HG03108 (cell line): ENCODE results near the gene CELF4.

Experiments
- ATAC-seq: cut with Tn5 transposase; IDR thresholded peaks from one replicate; pipeline ENCODE4 v1.9.1; 2021; ENCODE audit warnings: moderate library complexity; ENCODE audit not compliant: unreplicated experiment

Gene CELF4

DNA sequence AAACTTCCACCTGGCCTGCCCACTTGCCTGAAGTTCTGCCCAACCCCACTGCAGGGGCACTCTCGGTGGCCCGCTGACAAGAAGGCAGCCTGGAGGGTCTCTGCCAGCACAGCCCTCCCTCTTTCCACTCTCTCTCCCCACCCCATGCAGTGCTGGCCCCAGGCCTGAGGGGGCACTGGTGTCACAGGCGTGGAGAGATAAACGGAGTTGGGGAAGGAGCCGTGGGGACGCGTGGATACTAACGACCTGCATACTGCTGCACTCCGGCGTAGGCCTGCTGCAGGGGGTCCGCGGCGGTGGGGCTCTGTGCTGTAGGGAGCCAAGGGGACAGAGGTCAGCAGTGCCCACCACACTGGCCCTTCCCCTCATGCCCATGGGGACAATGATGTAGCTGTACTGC lies 299.3 kb downstream of the CELF4 start:
- ATAC-seq: no peak

DNA sequence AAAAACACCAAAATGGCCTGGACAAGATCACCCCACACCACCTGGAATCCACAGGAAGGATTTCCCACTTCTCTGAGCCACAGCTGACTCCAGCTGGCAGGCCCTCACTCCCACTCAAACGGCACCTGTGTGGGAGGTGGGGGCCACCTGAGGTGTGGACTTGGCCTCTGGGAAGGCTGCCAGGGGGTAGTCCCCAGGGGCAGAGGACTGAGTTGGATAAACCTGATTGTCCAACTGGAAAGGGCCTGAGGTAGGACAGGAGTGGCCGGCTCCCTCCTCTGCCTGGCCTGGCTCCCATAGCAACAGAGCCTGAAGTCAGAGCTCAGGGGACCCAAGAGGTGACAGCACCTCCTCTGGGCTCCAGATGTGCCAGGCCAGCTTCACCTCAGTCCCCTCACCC lies 300.2 kb downstream of the CELF4 start:
- no peak for ATAC-seq

DNA sequence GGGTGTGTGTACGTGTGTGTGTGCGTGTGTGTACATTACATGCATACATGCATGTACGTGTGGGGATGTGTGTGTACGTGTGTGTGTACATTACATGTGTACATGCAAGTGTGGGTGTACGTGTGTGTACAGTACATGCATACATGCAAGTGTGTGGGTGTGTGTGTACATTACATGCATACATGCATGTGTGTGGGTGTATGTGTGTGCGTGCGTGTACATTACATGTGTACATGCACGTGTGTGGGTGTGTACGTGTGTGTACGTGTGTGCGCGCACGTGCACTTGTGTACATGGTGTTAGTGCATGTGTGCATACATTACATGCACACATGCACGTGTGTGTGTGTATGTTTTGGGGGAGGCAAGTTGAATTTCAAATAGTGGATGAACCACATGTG lies 300.6 kb downstream of the CELF4 start:
- no peak for ATAC-seq

DNA sequence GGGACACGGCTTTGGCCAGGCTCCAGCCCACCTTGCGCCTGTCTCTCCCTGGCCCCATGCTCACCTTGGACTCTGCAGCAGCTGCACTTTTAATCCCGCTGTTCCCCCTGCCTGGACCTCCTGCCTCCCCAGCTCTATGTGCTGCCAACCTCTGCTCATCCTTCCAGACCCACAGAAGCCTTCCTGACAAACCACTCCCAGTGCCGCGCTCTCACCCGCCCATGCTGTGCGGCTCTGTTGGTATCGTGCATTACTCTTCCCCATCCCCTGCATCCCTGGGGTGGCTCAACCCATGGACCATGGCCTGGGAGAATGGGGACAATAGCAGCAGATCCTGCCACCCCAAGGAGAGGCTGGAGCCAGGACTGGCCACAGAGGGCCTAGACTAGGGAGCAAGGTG lies 303.6 kb downstream of the CELF4 start:
- ATAC-seq: no peak

DNA sequence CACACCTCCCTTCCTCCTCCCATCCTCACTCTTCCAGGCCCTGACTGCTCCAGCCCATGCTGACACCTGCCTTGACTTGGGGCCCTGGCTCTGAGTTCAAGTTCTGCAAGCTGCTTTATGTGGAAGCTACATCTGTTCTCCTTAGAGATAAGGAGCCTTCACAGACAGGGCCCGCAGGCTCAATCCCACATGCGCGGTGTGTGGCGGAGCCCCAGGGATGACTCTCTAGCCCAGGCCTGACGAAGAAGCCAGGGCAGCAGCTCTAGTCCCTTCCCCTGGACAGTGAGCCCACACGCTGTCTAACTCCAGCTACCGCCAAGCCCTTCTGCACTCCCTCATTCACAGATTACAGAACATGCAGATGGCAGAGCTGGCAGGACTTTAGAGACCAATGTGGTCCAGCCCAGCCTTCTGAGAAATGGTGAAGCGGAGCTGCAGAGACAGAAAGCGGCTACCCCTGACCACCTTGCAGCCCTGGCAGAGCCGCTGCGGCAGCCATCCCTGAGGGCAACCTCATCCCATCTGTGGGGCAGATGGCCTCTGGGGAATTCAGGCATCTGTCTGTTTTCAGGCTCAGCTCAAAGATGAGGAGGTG lies 304.3 kb downstream of the CELF4 start:
- ATAC-seq: no peak

DNA sequence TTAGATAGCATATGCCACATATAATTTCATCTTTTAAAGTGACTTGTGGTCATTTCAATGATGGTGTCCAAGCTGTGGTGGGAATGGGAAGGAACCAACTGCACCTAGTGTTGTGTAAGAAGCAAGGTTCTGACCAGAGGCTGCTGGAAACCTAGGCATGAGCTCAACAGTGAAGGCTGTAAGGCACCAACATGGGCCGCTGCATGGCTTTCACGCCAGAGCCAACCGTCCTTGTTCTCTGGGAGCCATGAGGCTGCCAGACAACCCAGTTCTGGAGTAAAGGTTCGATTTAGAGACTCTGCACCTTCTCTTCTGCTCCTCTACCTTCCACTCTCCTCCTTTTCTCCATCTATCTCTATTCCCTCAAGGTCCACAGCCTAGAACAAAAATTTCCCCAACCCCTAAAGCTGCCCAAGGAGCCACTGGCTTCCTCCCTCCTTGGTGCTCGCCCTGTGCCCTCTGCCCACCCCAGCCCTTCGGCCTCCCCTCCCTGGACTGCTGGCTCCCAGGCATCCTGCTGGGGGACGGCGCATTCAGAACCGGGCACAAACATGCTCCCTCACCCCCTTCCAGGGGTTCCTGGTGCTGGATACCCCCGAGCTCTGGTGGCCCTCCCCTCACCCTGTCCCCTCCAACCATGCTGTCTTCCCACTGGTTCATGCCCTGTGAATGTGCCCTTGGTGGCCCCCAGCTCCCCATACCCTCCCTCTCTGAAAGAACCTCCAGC lies 305.1 kb downstream of the CELF4 start:
- ATAC-seq: no peak

DNA sequence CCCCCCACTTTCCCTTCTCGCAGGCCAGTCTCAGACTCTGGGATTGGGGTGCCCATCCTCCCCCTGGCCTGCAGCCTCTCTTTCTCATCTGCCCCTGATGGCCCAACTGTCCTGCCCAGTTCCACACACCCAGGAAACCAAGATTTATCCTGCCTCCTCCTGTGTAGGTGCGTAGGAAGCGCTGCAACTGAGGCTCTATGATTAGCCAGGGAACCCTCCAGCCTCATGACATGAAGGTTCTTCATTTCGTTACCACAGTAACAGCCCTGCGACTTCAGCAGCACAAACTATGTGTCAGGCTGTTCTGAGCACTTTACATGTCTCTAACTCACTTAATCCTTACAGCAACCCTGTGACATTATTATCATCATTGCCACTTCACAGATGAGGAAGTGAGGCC lies 305.9 kb downstream of the CELF4 start:
- no peak for ATAC-seq

DNA sequence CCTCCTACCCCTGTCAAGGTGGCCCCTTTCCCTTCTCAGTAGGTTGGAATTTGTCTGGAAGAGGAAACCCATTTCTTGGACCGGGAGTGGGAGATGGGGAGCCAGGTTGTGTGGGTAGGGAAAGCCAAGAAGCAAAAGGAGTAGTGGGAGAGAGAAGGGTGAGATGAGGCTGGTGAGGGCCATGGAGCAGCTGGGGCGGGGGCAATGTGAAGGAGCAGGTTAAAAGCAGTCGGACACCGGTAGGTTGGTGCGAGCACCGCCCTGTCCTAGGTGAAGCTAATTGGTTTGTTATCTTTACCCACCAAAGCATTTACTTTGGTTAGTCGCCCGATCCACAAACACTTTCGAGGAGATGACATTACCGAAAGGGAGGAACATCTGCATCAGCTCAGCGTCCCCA lies 306.8 kb downstream of the CELF4 start:
- no peak for ATAC-seq

DNA sequence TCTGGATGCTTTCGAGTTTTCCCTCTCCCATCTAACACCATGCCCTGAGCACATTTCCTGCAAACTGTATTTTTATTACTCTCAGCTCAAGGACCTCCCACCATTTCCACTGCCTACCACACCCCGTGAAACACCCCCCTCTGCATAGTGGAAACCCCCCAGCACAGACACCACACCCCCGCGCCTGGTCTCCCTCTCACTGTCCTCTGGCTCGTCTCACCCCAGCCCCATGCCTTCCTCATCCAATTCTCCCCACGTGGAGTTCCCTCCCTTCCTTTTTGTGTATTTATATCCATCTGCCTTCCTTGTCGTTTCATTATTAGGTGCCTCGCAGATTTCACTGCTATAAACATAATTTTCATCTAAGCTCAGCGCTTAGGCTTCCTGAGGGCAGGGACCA lies 307.5 kb downstream of the CELF4 start:
- ATAC-seq: no peak

DNA sequence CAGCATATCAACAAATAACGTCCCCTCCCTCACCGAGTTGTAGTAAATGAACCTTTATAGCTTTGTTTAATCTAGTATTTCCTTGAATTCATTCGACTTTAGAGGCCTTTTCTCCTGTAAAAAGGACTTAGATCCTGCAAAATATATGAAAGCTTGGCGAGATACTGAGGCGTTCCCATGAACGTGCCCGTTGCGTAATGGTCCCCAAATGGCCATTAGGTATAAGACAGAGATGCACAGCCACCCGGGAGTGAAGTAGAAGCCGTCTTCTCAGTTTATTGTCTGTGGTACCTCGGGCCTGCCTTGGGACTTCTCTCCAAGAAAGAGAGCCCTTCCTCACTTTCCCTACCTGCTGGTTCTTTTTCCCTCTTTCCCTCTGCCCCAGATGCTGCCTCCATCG lies 310.6 kb downstream of the CELF4 start:
- no peak for ATAC-seq

DNA sequence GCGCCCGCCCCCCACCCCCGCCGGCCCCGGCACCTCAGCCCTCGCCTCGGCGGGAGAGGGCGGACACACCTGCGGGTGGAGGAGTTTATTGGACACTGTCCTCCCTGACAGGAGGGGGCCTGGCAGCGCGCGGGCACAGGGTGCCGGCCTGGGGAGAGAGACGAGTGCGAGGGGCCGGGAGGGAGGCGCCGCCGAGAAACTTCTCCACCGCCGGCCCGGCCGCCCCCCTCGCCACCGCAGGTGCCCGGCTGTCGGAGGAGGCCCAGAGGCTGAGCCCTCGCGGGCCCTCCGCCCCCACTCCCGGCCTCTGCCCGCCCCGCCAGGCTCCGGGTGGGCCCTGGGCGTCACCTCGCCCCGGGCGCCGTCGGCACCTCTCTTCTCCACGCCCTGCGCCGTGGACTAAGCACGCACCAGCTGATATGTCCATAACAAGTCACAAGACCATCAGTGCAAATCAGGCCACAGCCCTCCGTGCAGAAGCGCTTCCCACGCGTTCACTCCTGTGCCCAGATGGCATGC lies 311.3 kb downstream of the CELF4 start:
- no peak for ATAC-seq

DNA sequence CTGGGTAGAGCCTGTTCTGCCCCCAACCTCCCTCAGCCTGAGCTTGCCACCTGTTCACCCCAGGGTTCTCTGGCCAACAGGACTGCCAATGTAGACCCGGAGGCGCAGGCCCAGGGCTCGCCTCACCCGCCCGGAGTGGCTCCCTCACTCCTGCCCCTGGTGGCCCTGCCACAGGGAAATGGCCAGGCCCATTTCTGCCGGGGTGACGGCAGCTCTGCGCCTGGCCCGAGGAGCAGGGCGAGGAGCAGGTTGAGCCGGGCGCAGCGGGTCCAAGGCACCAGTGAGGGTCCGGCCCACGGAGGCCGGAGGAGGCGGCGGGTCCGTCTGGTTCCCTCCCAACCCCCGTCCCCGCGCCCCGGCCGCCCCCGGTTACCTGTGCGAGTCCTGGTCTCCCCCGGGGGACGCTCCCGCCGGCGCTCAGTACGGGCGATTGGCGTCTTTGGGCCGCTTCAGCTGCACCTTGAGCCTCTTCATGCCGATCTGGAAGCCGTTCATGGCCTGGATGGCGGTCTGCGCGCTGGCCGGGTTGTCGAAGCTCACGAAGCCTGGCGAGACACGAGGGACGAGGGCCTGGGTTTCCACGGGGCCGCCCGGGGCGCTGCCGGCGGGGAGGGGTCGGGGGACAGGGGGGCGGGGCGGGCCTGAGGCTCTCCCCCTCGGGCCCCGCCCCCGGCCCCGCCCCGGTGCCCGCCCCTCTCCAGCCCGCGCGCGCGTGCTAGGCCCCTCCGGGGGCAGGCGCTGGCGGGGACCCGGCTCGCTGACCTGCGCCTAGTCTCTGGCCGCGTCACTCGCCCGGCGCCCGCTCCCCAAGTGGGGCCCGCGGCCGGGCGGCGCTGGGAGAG lies 312.0 kb downstream of the CELF4 start:
- no peak for ATAC-seq

DNA sequence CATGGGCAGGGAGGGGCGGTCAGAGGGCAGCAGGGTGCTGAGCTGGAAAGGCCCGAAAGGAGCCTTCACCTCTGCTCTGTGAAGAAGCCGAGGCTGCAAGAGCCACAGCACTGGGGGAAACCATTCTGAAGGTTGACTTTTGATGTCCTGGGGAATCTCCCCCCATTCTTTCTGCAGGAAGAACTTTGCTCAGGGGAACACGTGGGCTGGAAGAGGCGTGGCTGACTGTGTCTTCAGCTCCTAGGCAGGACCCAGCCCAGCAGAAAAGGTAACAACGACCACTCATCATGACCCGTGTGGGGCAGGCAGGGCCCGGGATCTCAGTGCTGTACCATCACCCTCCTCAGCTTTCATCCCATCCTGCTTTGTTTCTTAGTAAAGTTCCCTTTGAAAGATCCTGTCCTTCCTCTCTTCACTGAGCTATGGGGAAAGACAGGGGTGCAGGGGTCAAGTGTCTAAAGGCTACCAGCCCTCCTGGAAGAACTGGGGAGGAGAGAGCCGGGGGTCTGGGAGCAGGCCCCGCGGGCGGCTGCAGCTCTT lies 312.7 kb downstream of the CELF4 start:
- ATAC-seq: no peak

DNA sequence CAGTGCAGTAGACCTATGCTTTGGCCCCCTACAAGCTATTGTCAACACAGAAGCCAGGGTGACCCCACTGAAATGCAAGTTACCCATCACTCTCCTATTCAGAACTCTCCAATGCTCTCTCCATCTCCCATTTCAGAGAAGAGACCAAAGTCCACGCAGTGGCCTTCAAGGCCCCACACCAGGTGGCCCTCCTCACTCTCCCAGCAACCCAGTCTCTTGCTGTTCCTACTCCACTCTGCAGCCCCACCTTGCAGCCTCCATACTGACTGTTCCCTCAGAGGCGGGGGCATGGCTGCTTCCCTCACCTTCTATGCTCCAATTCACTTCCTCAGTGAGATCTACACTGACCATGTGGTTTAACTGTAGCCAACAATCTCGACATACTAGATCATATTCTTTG lies 313.3 kb downstream of the CELF4 start:
- no peak for ATAC-seq

DNA sequence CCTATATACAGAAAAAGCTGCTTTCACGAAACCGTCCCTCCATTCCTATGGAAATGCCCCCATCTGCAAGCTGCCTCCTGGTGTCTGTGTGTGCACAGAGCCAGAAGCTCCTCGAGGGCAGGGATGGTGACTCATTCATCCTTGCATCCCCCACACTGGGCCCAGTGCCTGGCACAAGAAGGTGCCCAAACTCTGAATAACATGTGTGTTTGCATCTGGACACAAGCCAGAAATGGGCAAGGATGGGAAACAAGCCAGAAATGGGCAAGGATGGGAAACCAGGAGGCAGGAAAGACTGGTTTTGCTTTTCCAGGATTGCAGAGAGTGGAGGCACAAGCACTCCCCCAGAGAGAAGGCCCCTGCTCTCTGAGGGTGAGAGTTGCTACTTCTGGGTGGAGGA lies 313.9 kb downstream of the CELF4 start:
- no peak for ATAC-seq

DNA sequence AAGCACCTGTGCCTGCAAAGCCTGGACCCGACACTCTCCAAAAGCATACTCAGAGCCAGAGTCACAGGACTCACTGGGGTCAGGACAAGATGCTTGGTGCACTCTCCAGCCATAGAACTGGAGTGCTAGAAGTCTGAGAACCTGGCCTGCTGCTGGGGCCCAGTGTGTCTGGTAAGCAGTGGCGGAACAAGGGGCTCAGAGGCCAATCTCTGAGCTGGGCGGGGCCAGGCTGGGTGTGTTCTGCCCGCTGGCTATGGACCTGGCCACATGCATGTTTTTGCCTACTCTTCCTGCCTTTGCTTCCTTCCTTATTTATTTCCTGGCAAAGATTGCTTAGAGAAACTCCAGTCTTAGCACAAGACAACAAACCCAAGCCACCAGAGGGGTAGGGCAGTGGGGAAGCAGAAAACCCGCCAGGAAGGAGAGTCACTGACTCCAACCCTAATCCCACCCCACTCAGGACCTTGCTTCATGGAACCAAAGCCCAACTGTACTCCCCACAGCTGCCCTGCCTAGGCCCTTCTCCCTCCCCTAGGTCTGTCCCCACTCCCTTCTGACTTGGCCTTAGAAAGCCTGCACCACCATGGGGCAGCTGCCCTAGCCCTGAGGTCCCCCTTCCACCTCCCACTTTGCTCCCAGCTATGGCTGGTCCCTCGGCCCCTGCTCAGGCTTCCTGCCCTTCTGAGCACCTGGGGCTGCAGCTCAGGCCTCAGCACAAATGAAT lies 315.5 kb downstream of the CELF4 start:
- ATAC-seq: no peak

DNA sequence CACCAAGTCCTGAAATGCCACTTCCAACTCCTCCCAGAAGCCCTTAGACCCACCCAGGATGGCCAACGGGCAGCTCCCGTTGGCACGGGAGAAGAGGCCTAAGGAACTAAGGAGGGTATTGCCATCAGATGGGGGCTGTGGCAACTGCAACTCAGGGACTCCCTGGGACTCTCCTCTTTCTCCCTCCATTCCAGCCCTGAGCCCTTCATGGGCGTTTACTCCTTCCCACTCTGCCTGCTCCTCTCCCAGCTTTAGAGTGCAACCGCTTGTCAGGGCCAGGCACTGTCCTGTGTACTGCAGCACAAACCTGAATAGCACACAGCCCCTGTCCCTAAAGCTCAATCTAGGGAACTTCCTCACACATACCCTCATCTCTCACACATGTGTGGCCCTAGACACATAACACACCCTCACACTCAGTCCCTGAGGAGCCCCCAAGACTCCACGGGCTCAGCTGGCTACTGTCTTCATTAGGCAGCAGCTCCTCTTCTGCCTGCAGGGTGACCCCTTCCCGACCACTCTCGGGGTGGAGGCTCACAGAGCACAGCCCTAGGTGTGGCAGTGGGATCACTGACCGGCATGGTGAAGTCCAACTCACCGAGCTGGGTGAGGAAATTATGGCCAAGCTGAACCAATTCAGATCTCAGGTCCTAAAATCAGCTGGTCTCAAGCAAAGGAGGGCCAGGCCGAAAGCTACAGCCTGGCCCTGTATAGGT lies 316.3 kb downstream of the CELF4 start:
- no peak for ATAC-seq

DNA sequence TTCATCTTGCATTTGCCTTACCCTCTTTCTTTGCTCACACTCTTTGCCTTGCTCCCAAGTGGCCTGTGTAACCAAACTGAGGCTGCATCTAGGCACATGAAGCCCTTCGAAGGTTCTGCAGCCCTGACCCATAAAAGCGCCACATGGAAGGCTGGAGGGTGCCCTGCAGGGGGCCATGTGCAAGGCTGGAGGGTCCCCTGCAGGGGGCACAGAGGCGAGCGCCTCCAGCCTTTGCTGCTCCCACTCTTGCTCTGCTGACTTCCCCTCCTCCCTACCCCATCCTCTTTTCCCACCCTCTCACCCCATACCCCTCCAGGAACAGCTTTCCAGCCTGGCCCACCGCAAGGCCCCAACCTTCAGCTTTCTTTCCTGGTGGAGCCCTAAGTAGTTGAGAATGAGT lies 317.3 kb downstream of the CELF4 start:
- no peak for ATAC-seq

DNA sequence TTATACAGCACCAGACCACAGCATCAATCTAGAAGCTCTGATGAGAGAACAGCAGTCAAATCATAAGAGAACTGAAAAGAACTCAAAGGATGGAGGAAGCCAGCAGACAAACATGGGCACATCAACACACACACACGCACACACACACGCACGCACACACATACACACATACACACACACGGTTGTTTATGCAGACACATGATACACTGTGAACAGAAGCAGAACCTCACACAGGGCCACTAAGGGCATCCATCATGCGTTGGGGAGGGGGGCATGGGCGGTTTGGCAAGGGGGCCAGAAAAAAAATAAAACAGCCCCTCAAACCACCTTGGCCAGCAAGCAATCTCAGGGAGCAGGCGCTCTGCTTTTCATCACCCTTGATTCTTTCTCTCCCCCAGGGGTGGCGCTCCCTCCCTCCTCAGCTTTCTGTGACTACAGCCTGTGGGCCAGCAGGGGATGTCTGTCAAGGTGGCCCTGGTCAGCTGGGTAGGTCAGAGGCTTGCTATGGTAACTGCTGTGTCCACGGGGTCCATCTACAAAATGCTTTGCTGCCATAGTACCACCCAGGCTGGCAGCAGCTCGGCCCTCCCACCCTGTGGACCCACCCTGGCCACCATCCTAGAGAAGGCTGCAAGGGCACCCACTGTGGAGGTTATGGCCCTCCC lies 318.0 kb downstream of the CELF4 start:
- no peak for ATAC-seq
